Liver (tissue), 3 donors: ENCODE measurements around the gene ABCA3.

ENCODE experiments used
- EGR1 ChIP-seq, 2 donors: IDR thresholded peaks; 2 replicates each; pipeline ENCODE4 v1.6.1; 2016 to 2018; ENCODE audit warnings: antibody characterized with exemption in 2 of 2, low read depth in 2 of 2
- GABPA ChIP-seq, 2 donors: IDR thresholded peaks in 1 of 2; conservative IDR thresholded peaks in 1 of 2; 2 replicates each; pipeline ENCODE4 v1.6.1; 2016; ENCODE audit warnings: antibody characterized with exemption in 2 of 2, mild to moderate bottlenecking in 1 of 2, moderate library complexity in 1 of 2
- HNF4A ChIP-seq, 2 donors: conservative IDR thresholded peaks; 2 replicates each; pipeline ENCODE4 v1.6.1; 2016; ENCODE audit warnings: antibody characterized with exemption in 2 of 2, mild to moderate bottlenecking in 2 of 2
- HNF4G ChIP-seq: IDR thresholded peaks from 2 replicates; pipeline ENCODE4 v1.6.1; 2016; ENCODE audit warnings: antibody characterized with exemption
- RAD21 ChIP-seq, 2 donors: IDR thresholded peaks; 2 replicates each; pipeline ENCODE4 v1.6.1; 2016; ENCODE audit warnings: antibody characterized with exemption in 2 of 2, mild to moderate bottlenecking in 2 of 2
- TAF1 ChIP-seq: conservative IDR thresholded peaks from 2 replicates; pipeline ENCODE4 v1.6.1; 2016; ENCODE audit warnings: antibody characterized with exemption, mild to moderate bottlenecking
- YY1 ChIP-seq: IDR thresholded peaks from 2 replicates; pipeline ENCODE4 v1.6.1; 2016; ENCODE audit warnings: antibody characterized with exemption, mild to moderate bottlenecking
- TF ChIP-seq, protein P1 (sequence below): fragments of 150-350 bp; IDR thresholded peaks from 2 replicates; pipeline ENCODE4 v1.5.1; 2017; ENCODE audit warnings: improper control_type of control experiment, low read depth, low read length; ENCODE audit not compliant: missing input control
- TF ChIP-seq, protein P2 (sequence below): IDR thresholded peaks from 2 replicates; pipeline ENCODE4 v1.6.1; 2016; ENCODE audit warnings: antibody characterized with exemption
- donor health status: healthy.
- donor health status: healthy.

DNA sequence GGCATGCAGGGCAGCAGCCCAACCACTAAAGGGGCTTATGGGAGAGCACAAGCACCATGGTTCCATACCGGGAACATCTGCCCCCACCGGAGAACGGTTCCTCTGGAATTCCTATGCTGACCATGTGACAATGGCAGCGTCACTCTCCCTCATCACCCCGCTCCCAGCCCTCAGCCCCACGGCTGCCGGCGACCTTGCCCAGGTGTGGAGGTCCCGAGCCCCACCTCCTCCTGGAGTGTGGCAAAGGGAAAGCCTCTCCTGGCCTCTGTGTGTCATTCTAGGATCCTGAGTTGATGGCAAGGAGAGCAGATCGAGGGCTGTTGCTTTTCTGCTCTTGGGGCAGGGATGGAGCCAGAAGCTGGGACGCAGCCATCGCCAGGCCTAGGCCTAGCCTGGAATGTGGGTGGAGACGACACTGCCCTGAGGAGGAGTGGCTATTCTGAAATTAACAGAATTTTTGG, 54.8 kb downstream of the ABCA3 start:
- no peak for TF ChIP-seq TAF1
- TF ChIP-seq, protein P1, sequence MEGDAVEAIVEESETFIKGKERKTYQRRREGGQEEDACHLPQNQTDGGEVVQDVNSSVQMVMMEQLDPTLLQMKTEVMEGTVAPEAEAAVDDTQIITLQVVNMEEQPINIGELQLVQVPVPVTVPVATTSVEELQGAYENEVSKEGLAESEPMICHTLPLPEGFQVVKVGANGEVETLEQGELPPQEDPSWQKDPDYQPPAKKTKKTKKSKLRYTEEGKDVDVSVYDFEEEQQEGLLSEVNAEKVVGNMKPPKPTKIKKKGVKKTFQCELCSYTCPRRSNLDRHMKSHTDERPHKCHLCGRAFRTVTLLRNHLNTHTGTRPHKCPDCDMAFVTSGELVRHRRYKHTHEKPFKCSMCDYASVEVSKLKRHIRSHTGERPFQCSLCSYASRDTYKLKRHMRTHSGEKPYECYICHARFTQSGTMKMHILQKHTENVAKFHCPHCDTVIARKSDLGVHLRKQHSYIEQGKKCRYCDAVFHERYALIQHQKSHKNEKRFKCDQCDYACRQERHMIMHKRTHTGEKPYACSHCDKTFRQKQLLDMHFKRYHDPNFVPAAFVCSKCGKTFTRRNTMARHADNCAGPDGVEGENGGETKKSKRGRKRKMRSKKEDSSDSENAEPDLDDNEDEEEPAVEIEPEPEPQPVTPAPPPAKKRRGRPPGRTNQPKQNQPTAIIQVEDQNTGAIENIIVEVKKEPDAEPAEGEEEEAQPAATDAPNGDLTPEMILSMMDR = no peak
- TF ChIP-seq, protein P2, sequence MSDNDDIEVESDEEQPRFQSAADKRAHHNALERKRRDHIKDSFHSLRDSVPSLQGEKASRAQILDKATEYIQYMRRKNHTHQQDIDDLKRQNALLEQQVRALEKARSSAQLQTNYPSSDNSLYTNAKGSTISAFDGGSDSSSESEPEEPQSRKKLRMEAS = no peak
- no peak for TF ChIP-seq GABPA (IDR thresholded peaks at IDR 0.05 in 1 of 2, conservative IDR thresholded peaks at IDR 0.05 in 1 of 2)
- TF ChIP-seq EGR1 (IDR thresholded peaks at IDR 0.05; ENCODE audit: low read depth in 2 of 2) = no peak
- no peak for TF ChIP-seq HNF4A (conservative IDR thresholded peaks at IDR 0.05)
- no peak for TF ChIP-seq YY1
- TF ChIP-seq HNF4G = no peak
- TF ChIP-seq RAD21 (IDR thresholded peaks at IDR 0.05) = no peak
